ENCODE data around the gene MEIS2.

The MEIS2 gene

GRCh38 chr15:37072181-37072580 is 28.2 kb downstream of the MEIS2 start:
- no peak for DNase-seq

DNA sequence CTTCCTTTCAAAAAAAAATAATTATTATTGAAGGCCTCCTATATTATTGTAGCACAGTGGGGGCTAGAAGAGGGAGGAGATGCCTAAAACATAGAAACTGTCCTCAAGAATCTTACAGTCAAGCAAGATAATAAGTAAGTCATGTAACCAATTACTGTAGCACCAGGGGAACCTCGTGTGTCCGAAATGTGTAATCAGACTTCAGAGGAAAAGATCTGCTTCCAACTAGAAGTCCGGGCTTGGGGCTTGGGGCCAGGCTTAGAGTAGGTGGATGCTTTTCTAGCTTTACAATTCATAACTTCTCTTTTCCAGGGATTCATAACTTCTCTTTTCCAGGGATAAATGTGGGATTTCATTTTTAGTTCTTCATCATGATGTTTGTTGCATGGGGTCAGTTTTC is 29.2 kb downstream of the MEIS2 start:
- DNase-seq: no peak

- no peak for DNase-seq
Measured at GRCh38 chr15:37070686-37071085, 29.7 kb downstream of the MEIS2 start.

DNA sequence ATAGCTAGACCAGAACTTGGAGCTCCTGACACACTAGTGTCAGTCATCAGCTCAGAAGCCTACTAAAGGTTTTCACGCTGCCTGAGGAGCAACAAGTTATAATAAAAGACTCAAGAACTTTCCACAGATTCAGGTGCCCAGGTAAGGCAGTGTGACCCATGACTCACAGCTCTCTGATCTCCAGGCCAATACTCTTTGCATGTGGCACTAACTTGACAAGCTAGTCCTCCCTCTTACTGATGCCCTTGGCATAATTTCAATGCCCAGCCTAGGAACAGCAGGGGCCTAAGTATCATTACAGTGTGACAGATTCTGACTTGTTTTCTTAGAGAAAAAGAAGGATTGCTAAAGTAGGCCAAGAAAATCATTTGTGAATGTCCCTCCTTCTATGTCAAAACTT is 38.4 kb downstream of the MEIS2 start:
- DNase-seq: no peak

- DNase-seq: no peak
Measured at GRCh38 chr15:37059086-37059485, 41.3 kb downstream of the MEIS2 start.

DNA sequence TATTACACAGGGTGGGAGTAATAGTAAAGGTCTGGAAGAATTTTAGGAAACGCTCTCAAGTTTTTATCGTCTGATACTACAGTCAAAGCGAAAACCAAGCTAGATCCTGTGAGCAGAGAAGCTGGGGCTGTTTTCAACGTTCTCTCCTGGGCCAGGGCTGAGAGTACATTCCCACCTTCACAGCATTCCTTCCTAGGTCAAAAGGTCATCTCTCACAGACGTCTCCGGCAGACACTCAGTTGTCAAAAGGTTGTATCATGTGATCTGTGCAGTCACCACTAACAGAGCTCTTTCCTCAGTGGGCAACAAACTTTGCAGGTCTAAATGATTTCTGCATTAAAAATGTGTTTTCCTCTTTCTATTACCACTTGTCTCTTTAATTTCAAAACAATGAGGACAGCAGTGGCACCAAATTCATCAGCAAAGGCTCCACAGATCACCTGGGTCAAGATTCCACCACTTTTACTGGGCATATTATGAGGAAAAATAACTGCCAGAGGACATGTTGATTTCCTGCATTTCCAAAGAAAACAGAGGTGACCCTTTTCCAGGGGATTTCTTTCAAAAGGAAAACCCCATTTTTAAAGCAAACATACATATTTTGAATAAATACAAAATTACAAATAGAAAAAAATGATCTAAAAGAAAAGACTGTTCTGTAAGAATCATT is 41.9 kb downstream of the MEIS2 start:
- no peak for DNase-seq

- no peak for DNase-seq
Measured at GRCh38 chr15:37057831-37058230, 42.5 kb downstream of the MEIS2 start.

GRCh38 chr15:37057256-37057655 is 43.1 kb downstream of the MEIS2 start:
- DNase-seq: no peak

DNA sequence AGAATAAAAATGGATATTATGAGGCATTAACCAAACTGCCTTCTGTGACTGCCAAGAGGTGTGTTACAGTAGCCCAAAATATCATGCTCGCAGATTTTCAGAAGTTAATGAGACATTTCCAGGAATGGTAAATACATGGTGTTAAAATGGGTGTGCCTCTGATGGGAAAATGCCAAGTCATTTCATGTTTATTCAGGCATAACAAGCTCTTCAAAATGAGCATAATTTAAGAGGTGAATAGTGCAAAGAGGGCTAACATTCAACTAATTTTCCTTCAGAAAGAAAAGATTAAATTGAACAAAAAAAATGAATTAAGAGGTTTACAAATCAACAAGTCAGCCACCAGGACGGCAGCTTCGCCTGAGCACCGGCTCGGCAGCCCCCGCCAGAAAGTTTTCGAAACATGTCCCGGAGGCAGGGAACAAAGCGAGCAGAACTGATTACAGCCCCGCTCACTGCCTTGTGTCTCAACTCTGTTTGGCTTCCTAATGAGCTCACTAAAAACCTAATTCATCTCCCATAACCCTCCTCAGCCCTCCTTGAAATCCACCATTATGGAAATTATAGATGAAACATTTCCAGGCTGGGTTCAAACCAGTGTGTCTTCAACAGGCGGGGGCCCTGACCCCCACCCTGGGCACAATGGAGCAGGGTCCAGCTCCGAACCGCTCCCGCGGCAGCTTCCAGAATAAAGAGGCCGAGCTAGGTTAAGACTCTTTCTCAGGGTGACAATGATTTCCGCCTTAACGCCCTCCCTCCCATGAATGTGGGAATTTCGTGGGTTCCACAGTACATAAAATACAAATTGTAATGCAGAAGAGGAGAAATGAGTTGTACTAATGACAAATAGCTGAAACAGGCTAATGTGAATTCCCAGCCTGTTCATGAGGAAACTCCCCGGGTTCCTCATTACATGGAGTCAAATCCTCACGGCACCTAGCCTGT is 43.9 kb downstream of the MEIS2 start:
- no peak for DNase-seq

DNA sequence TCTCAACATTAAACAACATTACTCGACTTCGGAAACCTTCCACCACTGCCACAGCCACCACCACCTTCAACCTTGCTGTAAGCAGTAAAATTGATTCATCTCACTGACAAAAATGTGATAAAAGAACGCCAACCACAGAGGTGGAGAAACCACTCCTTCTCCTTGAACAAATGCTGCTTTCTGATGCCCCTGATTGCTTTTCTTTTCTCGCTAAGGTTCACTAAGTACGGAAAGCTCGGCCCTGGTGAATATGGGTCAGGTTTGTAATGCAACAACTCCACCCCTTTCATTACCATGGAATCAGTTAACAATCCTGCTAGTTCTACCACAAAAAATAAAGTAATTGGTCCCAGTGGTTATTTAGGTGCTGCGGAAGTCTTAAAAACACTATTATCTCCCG is 44.9 kb downstream of the MEIS2 start:
- DNase-seq: no peak

- DNase-seq: no peak
Measured at GRCh38 chr15:37054336-37054735, 46.0 kb downstream of the MEIS2 start.

- DNase-seq: no peak
Measured at GRCh38 chr15:37053166-37053565, 47.2 kb downstream of the MEIS2 start.

DNA sequence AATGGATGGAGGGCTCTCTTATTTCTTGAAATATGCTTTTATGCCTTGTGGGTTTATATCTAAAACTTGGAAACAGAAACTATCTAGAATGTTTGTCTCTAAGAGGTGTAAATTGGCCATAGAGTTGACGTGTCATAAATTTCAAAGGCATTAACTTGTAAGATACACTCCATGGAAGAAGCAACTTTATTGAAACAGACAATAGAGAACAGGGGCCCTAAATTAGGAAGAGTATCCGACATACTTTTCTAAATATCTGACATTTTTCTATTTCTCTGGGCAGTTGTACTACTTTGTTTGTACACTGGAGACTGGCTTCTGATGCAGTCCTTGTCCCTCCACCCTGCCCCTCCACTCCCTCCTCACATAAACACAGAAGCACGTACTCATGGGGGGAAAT is 50.0 kb downstream of the MEIS2 start:
- DNase-seq: no peak

DNA sequence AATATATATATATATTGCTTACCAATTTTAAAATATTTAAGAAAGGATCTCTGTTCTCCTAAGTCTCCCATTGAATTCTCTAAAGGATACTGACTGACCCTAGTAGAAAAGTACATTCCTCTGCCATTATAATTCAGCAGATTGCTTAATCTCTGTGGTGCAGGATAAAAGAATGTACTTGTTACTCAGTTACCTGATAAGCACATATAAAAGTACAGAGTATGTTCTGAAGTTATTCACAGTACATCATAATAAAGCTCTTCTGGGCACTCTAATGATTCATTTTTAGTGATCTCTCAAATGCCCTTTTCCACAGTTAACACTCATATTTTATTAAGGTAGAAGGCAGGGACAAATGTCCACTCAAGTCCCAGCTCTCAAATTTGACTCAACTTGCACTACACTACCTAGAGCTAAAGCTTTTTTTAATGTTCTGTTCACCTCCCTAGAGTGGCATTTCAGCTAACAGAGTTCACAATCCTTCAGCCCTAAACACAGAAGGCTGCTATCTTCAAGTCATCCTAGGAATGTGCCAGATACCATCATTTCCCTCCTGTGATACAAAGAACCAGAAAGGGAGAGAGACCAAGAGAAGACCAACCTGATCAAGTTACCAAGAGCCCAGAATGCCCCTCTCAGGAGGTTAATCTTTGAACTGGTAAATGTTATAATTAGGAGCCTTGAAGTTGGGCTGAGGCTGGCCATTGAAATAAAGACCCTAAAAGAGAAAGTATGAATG is 53.3 kb downstream of the MEIS2 start:
- DNase-seq: no peak

- no peak for DNase-seq
Measured at GRCh38 chr15:37045859-37046740, 54.2 kb downstream of the MEIS2 start.

DNA sequence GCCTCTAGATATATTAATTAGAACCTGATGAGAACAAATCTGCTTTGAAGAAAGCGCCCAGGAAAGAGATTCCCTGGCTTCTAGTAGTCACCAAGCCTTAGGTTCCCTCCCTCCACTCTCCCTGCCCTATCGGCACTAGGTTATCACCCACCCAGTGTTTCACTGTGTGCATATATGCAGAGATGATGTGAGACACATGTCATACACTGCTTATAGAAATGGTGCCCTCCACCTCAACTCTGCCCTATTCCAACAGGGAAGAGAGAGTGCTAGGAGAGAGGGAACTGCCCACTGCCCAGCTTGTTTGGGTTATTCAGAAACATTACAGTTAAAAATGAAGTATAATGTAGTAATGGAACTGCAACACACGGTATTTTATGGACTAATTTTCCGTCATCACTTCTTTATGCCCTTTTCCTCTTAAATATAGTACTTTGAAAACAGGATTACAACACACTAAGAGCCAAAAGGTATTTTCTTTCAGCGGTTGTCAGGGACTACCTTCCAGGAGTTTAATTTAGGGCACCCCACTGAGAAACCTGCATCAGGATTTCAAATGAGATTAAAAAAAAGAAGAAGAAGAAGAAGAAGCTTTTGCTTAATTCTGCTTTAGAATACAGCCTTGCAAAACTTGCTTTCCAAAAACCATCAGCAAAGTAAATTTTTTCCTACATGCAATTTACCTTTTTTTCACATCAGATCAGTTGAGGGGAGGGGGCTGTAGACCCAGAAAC is 55.3 kb downstream of the MEIS2 start:
- DNase-seq: no peak

DNA sequence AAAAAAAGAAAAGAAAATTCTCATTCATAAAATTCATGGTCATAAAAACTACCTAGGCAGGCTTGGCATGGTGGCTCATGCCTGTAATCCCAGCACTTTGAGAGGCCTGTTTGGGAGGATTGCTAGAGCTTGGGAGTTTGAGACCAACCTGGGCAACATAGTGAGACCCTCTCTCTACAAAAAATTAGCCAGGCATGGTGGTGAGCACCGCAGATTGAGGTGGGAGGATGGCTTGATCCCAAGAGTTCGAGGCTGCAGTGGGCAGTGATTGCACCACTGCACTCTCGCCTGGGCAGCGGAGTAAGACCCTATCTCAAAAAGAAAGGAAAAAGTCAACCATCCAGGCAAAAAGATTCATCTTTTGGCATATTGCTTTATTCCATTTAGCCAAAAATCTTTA is 58.5 kb downstream of the MEIS2 start:
- no peak for DNase-seq

DNA sequence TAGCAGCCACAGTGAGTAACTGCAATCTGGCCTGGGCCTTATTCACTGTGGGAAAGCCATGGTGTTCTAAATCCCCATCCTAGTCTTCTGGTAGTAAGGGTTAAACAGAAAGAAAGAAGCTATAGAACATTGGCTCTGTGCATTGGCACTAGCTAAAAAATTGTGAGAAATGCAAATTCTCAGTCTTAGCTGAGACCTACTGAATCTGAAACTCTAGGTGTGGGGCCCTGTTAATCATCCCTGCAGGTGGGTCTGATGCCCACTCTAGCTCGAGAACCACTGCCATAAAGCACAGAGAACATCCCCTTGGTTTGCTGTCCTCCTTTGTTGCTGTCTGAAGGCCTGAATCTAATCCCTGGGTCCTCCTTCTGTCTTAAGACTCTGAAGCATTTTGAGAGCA is 59.3 kb downstream of the MEIS2 start:
- no peak for DNase-seq

- no peak for DNase-seq
Measured at GRCh38 chr15:37040072-37040742, 60.1 kb downstream of the MEIS2 start.

GRCh38 chr15:37038716-37039106 is 61.6 kb downstream of the MEIS2 start:
- DNase-seq: no peak

Measured in suppressor macrophage (primary cell).